HepG2 (cell line): ENCODE measurements around the gene FAM111B. TPM values are rescaled to one million over a fixed set of nuclear protein-coding genes. Genes with fewer than 3 reads are reported as not detected.
A peak's percentile ranks its signal among the peaks of the same experiment; 100 is the strongest.

ENCODE experiments used
- ATAC-seq: fragments of 200-7000 bp; cut with Tn5 transposase; 3 replicates; pipeline ENCODE4 v1.9.1; 2020; ENCODE audit warnings: mild to moderate bottlenecking, moderate library complexity
- BruUV-seq: library from RNA; stranded (reverse); fragments of 400-500 nt; replicated peaks from 2 replicates; lab custom pipeline; 2021; lab: Mats Ljungman, UMichigan
- CTCF ChIA-PET: fragments of 300-600 bp; formaldehyde crosslinking; extraction: SDS; loops from one replicate; lab custom pipeline; 2021; ENCODE audit warnings: low total read pairs, inconsistent platforms, low intra/inter-chr PET ratio; lab: Yijun Ruan, JAX
- POLR2A ChIA-PET: fragments of 350-600 bp; sonication (Branson Sonifier 250); formaldehyde crosslinking; loops from one replicate; lab custom pipeline; 2020; ENCODE audit warnings: antibody characterized with exemption, inconsistent platforms; lab: Yijun Ruan, JAX
- DNase-seq: peaks from one replicate; pipeline ENCODE4 v3.0.0-alpha.2; 2015; ENCODE audit warnings: low spot score
- FAIRE-seq: peaks from 3 replicates; lab custom pipeline; 2011; peaks lifted over from hg19 to GRCh38; lab: Jason Lieb, UNC
- H2AFZ ChIP-seq: one replicate; pipeline ENCODE4 v1.6.1; 2011; ENCODE audit warnings: low read length, inconsistent platforms
- H3K27ac ChIP-seq: fragments of 300-600 bp; 3 replicates; pipeline ENCODE4 v1.8.0; 2011; ENCODE audit warnings: mixed run types, mild to moderate bottlenecking, mixed read lengths, low read length, inconsistent platforms; ENCODE audit not compliant: insufficient read depth; ENCODE audit errors: extremely low read length
- H3K27me3 ChIP-seq, 2 experiments: fragments of 200-600 bp in 1 of 2; 2 replicates in 1 of 2; 3 replicates in 1 of 2; pipeline versions ENCODE4 v1.6.0 to v1.8.0; 2011; ENCODE audit warnings: low read length in 2 of 2, mild to moderate bottlenecking in 2 of 2, moderate library complexity in 2 of 2, inconsistent platforms in 1 of 2; ENCODE audit not compliant: insufficient read depth in 2 of 2, control insufficient read depth in 1 of 2
- H3K36me3 ChIP-seq, 2 experiments: fragments of 200-600 bp in 1 of 2; replicated peaks in 1 of 2; 2 replicates in 1 of 2; 3 replicates in 1 of 2; pipeline versions ENCODE4 v1.5.1 to v1.8.0; 2011; ENCODE audit warnings: low read length in 2 of 2, inconsistent platforms in 1 of 2; ENCODE audit not compliant: insufficient read depth in 2 of 2, control insufficient read depth in 1 of 2
- H3K4me1 ChIP-seq: 2 replicates; pipeline ENCODE4 v1.5.1; 2012; ENCODE audit warnings: low read length, inconsistent platforms; ENCODE audit not compliant: insufficient read depth
- H3K4me2 ChIP-seq: 2 replicates; pipeline ENCODE4 v1.6.0; 2011; ENCODE audit warnings: low read depth, low read length, inconsistent platforms
- H3K4me3 ChIP-seq, 3 experiments: fragments of 200-600 bp in 1 of 3; sonication (generic), shearing (Covaris generic) in 1 of 3; replicated peaks in 1 of 3; 2 replicates each; pipeline ENCODE4 v1.5.1; 2011 to 2016; ENCODE audit warnings: low read length in 3 of 3, inconsistent platforms in 2 of 3, low read depth in 2 of 3, mild to moderate bottlenecking in 2 of 3, control low read depth in 1 of 3, mixed read lengths in 1 of 3; ENCODE audit not compliant: insufficient read depth in 1 of 3
- H3K79me2 ChIP-seq: one replicate; pipeline ENCODE4 v1.6.1; 2011; ENCODE audit warnings: low read length, inconsistent platforms; ENCODE audit not compliant: insufficient read depth
- H3K9ac ChIP-seq: 2 replicates; pipeline ENCODE4 v1.6.0; 2011; ENCODE audit warnings: mild to moderate bottlenecking, low read depth, low read length, inconsistent platforms; ENCODE audit not compliant: insufficient read depth
- H3K9me3 ChIP-seq: 2 replicates; pipeline ENCODE4 v1.5.1; 2012; ENCODE audit warnings: mild to moderate bottlenecking, low read length
- H4K20me1 ChIP-seq: 2 replicates; pipeline ENCODE4 v1.6.0; 2011; ENCODE audit warnings: inconsistent platforms, mild to moderate bottlenecking, low read length, moderate library complexity; ENCODE audit not compliant: insufficient read depth
- ATF7 ChIP-seq, 2 experiments: fragments of 450-650 bp in 1 of 2; sonication (generic) in 1 of 2; formaldehyde crosslinking in 1 of 2; IDR thresholded peaks; 2 replicates each; pipeline versions ENCODE4 v1.4.0 to v1.6.1; 2016 to 2020; ENCODE audit warnings: antibody characterized with exemption in 1 of 2, mild to moderate bottlenecking in 1 of 2, missing genetic modification reagents in 1 of 2
- CHD2 ChIP-seq: IDR thresholded peaks from 2 replicates; pipeline ENCODE4 v1.6.1; 2011; ENCODE audit warnings: low read depth, low read length, improper control_type of control experiment
- MLLT10 ChIP-seq: sonication (generic); formaldehyde crosslinking; IDR thresholded peaks from 2 replicates; pipeline ENCODE4 v1.4.0; 2020; ENCODE audit warnings: missing genetic modification reagents
- TBL1XR1 ChIP-seq: fragments of 150-350 bp; IDR thresholded peaks from 2 replicates; pipeline ENCODE4 v1.6.1; 2014; ENCODE audit warnings: borderline replicate concordance, low read length; ENCODE audit not compliant: partially characterized antibody
- ZNF737 ChIP-seq: sonication (generic); formaldehyde crosslinking; IDR thresholded peaks from 2 replicates; pipeline ENCODE4 v1.5.0; 2020; ENCODE audit warnings: missing genetic modification reagents, mild to moderate bottlenecking, borderline replicate concordance
- WGBS: methylation state at CpG from one replicate; pipeline ENCODE4 v1.1.6; 2017; ENCODE audit warnings: low lambda C conversion rate; 5-methylcytosine and 5-hydroxymethylcytosine counted together
- in situ Hi-C: cut with HindIII; loops from 2 replicates; pipeline ENCODE4 v1.10.0; 2017; ENCODE audit warnings: low pct_unique_long_range_greater_than_20kb; ENCODE audit not compliant: extremely low pct_ligation_motif_present
- intact Hi-C: fragments of 100-400 bp; cut with micrococcal nuclease; formaldehyde crosslinking; loops from one replicate; pipeline ENCODE4 v1.10.0; 2022; ENCODE audit not compliant: unreplicated experiment
- polyA plus RNA-seq, 8 experiments: library from polyadenylated mRNA; depleted of rRNA in 3 of 8; stranded (reverse) in 7 of 8; unstranded in 1 of 8; fragments of >200 nt; fragmentation: Illumina TruSeq in 4 of 8; extraction: Trizol in 4 of 8; gene quantifications; 2 replicates each; pipeline versions ENCODE4 v1.2.1 to v1.2.3, GENCODE V29; 2011 to 2016; ENCODE audit warnings: low read depth in 4 of 8, missing spikeins in 1 of 8, mixed read lengths in 1 of 8; ENCODE audit not compliant: insufficient read depth in 1 of 8
- total RNA-seq, 5 experiments: library from RNA; depleted of rRNA; stranded (reverse); fragments of >200 nt; fragmentation: Illumina TruSeq; extraction: Trizol; gene quantifications; 2 replicates each; pipeline ENCODE4 v1.2.3, GENCODE V29; 2016; ENCODE audit warnings: low read depth in 1 of 5
- TF ChIP-seq, protein P1 (sequence below): sonication (generic); formaldehyde crosslinking; IDR thresholded peaks from 2 replicates; pipeline ENCODE4 v1.4.0; 2020; ENCODE audit warnings: missing genetic modification reagents, borderline replicate concordance

The FAM111B gene
- total and polyA plus RNA-seq, 2 of the 13 experiments (the other 11 are each of a cell fraction or from before 2014, with no cell fraction given): 1.6 to 28.2 TPM

DNA sequence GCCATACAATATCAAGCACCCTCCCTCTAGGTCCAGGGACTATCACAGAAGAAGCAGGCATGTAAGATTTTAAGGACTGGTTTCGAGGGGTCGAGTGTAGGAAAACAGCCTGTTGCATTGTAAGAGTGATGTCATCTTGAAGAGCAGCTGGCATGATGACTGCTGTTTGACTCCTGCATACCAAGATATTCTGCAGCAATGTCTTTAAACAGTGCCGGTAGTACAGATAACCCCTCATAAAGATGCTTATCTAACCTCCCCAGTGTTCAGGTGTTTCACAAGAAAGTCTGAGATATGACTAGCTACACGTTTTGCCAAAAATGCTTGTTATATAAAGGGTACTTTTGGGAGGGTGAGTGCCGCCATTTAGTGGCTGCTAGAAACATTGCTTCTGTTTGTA lies 47.6 kb downstream of the FAM111B start:
- no peaks in the 10 kb centered on the region for H4K20me1 ChIP-seq
- TF ChIP-seq TBL1XR1 (no peak), MLLT10 (CRISPR knock-in tag) (no peak), CHD2 (no peak), ATF7 (IDR thresholded peaks at IDR 0.05) (peak; percentile 61), ATF7 (CRISPR knock-in tag; IDR thresholded peaks at IDR 0.05) (no peak), ZNF737 (no peak)
- TF ChIP-seq, protein P1, sequence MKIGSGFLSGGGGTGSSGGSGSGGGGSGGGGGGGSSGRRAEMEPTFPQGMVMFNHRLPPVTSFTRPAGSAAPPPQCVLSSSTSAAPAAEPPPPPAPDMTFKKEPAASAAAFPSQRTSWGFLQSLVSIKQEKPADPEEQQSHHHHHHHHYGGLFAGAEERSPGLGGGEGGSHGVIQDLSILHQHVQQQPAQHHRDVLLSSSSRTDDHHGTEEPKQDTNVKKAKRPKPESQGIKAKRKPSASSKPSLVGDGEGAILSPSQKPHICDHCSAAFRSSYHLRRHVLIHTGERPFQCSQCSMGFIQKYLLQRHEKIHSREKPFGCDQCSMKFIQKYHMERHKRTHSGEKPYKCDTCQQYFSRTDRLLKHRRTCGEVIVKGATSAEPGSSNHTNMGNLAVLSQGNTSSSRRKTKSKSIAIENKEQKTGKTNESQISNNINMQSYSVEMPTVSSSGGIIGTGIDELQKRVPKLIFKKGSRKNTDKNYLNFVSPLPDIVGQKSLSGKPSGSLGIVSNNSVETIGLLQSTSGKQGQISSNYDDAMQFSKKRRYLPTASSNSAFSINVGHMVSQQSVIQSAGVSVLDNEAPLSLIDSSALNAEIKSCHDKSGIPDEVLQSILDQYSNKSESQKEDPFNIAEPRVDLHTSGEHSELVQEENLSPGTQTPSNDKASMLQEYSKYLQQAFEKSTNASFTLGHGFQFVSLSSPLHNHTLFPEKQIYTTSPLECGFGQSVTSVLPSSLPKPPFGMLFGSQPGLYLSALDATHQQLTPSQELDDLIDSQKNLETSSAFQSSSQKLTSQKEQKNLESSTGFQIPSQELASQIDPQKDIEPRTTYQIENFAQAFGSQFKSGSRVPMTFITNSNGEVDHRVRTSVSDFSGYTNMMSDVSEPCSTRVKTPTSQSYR: no peak
- intact Hi-C loops: no loop called here
- H2AFZ ChIP-seq: no peak overlapping the region
- H3K27me3 ChIP-seq: no peaks in the 10 kb centered on the region
- no peak overlapping the region for H3K4me2 ChIP-seq
- H3K9me3 ChIP-seq: no peaks in the 10 kb centered on the region
- no peak overlapping the region for H3K9ac ChIP-seq
- no peak for FAIRE-seq
- POLR2A ChIA-PET: no interaction called here
- in situ Hi-C loops: no loop called here
- CTCF ChIA-PET: no interaction called here
- H3K27ac ChIP-seq: no peak overlapping the region
- no peak overlapping the region for H3K4me3 ChIP-seq
- BruUV-seq: no TSS peak
- 40% methylated on average over 5 of the region's 5 CpGs for WGBS
- ATAC-seq: no peak
- no peak for DNase-seq
- no peaks in the 10 kb centered on the region for H3K4me1 ChIP-seq
- H3K79me2 ChIP-seq: no peaks in the 10 kb centered on the region
- no peaks in the 10 kb centered on the region for H3K36me3 ChIP-seq
